GM19351 (cell line): Measurements from ENCODE around the gene CDC6.

ENCODE experiments used
- ATAC-seq: cut with Tn5 transposase; IDR thresholded peaks from one replicate; pipeline ENCODE4 v1.9.1; 2021; ENCODE audit warnings: mild to moderate bottlenecking, moderate library complexity; ENCODE audit not compliant: unreplicated experiment

Gene CDC6

DNA sequence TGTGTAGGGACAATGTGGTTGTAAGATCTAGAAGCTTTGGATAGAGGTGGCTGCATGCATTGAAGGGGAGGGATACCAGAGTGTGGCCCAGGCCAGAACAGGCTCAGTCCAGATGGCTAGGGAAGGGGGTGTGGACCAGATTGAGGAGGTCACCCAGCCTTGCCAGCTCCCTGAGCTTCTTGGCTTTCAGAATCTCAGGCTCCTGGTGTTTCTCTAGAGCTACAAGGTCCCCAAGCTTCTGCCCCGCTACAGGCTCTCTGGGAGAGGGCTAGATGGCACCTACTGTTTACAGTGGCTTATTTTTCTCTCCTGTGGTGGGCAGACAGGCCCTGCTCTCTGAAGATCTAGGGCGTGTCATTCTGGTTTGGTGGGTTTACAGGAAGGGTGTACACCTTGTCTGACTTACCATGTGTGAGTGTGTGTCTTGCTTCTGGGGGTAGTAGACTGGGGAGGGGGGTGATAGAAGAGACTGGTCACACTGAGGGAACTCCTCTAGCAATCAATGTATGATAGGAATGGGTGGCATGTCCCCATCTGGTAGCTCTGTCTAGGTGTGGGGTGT, 22.4 kb downstream of the CDC6 start:
- ATAC-seq = no peak

DNA sequence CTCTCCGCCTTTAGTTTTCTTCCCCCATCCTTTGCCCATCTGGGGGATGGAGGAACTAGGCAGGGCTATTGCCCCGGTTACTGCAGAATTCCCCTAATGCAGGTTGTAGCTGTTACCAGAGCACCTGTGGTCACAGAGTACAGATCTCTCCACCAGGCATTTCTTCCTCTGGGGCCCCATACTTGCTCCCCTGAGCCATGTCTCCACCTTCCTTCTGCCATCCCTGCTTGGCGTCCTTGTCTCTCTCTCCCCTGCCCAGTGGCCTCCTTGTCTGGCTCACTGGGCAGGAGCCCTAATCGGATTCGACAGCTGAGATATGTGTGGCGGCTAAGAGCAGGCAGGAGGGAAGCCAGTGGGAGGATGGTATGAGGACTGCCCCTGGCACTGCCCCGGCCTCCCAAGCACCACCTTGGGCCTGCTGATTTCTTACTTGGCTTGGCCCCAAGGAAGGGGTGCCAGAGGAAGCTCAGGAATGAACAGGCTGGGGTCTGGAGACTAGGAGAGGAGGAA, 23.3 kb downstream of the CDC6 start:
- ATAC-seq = no peak

DNA sequence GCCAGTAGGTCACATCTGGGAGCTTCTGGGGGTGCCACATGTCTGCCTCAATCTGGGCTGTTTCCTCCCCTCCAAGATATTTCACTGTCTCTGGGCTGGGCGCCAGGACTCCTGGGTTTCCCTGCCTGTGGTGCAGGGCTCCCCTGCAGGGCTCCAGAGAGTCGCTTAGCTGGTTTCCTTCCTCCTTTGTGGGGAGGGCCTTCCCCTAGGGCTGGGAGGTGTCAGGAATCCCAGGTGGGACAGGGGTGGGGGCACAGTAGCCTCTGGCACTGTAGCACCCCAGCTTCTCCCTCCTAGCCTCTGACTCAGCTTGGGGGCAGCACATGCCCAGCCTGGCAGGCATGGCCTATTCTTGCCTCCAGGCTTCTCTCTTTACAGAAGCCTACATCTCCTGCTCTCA, 23.9 kb downstream of the CDC6 start:
- no peak for ATAC-seq

DNA sequence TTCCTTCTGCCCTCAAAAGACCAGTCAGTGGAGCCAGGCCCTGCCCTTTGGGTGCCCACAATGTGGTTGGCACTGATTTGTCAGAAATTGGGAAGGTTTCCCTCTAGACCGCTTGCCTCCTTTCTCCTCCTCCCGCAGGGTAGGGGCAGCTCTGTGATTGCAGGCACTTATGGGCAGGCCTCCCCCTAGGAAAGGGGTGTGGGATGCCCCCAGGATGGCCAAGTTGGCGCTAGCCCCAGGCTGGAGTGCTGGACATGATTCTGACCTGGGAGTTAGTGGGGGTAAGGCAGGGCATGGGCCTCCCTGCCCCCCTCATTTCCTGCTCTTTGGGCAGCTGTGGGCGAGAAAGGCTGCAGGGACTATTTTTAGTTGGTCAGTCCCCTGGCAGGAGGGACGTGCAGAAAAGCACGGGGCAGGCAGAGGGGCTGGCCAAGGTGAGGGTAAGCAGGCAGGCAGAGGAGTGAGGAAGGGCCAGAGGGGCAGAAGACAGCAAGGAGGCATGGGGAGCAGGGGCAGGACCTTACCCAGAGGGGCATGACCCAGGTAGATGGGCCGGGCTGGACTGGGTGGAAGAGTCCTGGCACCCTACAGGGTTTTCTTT, 24.6 kb downstream of the CDC6 start:
- ATAC-seq = no peak

DNA sequence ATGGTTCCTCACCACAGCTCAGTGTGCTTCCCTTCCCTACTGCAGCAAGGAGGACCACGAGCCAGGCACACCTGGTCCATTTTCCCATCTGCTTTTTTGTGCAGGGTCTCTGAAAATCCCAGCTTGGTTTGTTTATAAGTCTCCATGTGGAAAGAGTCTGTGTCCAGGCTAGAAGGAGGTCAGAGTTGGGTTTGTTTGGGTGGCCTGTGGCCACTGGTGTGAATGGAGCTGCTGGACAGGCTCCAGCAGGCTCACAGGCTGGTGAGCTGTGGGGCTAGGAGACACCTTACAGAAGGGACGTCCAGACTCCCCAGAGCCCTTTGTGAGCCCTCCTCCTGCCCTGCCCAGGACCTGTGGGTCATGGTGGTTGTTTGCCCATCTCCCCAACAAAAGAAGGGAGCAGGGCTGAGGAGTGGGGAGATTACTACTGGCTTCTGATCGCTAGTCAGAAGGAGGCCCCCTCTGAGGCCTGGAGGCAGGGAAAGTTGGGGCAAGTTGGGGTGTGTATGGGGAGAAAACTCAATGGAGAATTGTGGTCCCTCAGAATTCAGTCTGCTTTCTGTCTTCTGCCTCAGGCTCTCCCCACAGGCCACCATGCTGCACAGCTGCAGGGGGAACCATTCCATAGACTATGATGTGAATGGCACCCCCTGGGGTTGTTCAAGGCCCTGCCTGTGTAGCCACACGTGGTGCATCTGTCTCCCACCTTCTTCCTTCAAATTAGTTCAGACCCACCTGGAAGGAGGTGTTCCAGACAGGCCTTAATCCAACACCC, 25.4 kb downstream of the CDC6 start:
- ATAC-seq = no peak

DNA sequence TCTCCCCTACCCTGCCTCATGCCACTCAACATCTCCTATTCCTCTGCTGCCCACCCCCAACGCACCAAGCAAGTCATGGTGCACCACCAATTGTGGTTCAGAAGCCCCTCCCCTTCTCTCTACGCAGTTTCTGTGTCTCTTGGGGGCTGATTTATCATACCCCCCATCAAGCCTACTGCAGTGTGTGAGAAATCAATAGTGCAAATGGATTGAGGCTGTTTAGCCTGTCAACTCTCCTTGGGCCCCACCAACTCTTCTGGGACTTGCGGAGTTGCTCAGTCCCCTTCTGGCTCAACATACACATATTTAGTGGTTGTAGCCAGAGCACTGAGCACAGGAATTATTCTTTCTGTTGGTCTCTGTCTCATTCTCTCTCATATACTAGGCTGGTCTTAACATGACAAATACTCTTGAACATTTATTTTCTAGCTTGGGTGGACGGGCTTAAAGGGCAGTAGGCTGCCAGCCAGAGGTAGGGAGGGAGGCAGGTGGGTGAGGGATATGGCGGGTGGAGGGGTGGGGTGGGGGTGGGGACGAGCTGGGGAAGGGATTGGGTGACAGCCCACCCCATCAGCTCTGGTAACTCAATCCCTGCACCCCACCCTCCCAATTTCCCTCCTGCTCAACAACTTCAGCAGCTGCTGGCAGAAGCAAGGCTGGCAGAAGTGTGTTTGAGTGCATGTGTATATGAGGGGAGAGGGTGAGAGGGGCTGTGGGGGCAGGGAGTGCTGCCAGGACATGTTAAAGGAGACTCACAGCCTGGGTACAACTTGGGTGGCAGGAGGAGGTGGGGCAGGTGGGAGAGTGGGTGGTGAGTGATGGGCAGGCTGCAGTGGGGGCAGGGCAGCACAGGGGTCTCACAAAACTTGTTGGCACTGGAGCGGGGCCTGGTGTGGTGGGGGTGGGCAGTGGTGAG, 26.2 kb downstream of the CDC6 start:
- no peak for ATAC-seq

DNA sequence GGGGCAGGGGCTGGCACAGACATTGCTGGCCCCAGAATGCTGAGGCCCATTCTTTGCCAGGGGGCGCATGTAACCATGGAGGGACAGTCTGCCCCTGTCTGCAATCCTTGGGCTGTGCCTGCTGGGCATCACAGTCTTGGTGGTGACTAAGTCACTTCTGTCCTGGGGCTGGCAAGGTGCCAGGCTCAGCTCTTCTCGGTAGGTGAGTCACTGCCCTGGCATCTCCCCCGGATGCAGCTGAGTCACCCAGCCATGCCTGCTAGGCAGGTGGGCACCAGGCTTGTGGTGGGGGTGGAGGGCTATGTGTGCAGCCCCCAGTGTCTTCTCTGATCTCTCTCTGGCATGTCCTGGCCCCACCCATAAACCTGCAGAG, 26.9 kb downstream of the CDC6 start:
- no peak for ATAC-seq

DNA sequence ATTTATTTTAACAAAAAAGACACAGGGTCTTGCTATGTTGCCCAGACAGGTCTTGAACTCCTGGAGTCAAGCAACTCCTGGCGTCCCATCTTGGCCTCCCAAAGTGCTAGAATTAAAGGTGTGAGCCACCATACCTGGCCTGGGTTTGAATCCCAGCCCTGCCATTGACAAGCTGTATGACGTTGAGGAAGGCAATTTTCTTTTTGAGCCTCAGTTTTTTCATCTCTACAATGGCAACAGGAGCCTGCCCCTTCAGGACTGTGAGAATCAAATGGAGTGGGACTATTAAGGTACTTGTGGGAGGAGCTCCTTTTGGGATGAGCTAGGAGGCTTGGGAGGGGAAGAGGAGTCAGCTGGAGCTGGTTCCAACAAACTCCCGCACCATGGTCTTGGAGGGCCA, 27.5 kb downstream of the CDC6 start:
- no peak for ATAC-seq

DNA sequence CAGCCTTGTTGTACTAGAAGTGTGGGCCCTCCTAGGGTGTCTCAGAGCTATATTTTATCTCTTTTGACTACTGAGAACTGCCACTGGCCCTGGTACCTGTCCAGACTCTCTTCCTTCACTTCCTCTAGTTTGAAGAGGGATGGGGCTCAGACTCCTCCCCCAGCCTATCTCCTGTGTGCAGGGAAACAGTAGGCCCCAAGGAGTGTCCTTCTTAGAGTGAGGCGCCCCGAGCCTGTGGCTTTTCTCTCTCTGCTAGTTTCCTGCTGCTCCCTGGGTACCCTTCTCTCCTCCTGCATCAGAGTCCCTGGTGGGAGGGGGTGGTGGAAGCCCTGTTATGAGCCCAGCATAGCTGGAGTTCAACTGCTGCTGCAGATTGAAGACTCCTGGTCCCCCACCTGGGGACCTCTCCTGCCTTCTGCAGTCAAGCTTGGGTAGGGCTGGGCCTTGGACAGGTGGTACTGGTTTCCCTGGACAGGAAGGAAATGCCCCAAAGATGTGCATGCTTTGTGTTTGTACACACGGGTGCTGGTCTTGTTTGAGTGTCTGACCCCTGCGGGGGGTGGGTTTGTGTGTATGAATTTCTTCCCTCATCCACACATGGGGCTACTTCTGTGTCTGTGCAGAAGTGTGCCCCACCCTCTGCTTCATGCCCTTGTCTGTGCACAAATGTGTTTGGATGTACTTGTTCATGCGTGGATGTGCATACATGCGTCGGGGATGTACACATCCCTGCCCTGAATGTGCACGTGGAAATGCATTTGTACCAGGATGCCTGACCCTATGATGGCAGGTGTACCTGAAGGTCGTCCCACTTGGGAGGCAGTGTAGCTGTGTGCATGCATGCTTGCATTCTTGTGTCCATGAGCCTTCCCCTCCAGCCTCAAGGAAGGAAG, 28.2 kb downstream of the CDC6 start:
- ATAC-seq = no peak

DNA sequence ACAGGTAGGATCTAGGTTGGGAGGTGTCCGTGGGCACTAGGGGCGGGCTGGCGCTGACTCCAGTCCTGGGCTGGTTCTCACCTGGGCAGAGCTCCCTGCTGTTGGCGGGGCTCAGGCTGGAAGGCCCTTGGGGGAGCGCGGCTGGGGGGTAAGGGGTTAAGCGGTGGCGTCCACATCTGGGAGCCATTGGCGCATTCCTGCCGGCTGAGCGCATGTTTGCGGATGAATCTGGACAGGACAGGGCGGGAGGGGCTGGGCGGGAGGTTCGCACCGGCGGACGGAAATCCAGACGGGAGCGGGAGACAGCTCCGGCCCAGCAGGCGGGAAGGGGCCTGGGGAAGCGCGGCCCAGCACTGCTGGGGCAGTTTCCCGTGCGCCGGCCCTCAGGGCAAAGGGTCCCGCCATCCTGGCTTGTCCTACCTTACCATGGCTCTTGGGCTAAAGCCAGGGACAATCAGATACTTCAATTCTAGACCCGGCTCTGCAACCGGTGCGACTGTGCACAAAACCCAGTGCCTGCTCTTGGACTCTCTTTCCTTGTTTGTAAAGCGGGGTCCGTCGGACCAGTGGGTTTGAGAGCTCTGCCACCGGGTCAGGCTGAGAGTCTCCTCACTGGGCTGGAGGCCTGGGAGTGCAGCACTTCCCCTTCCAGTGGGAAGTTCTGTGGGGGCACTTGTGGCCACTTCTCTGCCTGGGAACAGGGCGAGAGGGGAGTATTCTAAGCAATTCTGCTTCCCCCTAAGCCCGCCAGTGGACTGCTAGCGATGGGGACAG, 29.1 kb downstream of the CDC6 start:
- ATAC-seq = no peak

DNA sequence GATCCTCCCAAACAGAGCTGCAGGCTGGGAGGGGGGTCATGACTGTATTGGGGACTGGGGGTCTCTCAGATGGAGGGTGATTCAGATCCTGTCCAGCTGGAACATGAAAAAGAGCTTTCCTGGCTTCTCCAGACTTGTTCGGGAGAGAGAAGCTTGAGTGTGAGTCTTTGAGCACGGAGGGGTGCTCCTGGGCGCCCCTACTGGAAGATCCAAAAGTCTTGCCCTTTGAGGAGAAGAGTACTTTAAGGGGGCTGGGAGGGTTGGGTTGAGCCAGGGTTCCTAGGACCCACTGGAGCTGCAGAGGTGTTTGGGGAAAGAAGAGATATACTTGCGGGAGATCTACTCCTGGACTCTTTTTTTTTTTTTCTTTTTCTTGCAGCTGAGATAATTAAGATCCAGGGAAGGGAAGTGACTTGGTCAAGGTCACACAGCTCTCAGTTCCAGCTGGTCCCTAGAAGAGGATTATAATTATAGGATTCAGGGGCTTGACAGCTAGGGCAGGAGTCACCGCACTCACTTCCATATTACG, 29.7 kb downstream of the CDC6 start:
- ATAC-seq = no peak

DNA sequence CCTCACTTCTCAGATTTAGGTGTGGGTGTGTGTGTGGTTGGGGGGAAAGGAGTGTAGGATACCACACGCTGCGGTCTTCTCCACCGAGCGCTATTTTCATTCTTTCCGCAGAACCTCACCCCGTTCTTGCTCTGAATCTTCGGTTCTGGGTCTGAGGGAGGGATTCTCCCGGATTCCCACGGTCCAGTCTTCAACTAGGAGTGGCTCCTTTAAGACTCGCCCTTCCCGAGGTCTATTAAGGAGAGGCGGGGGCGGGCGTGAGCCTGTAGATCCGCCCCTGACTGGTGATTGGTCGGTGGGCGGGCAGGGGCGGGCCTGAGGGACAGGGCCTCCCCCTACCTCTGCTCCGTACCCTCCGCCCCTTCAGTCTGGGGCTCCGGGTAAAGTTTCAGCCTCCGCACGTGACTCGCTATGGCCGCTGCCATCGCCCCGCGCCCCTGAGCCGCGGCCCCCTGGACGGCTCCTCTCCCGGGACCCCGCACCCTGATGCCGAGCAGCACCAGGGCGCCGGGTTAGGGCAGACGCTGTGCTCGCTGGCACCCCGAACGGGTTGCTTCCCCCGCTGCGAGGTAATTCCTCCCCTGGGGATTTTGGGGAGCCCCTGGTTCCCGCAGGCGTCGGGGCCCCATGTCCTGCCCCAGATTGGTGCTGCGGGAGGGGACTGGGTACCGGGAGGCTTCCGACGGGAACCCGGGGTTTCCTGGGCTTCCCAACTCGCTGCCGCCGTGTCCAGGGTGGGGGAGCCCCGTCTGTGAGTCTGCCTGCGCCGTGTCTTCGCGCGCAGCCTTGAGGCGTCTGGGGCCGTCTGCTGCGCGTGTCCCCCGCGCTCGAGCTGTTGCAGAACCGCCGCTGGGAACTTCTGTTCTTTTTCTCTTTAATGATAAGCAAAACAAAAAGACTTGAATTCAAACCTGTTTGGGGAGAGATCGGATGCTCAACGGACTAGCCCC, 30.5 kb downstream of the CDC6 start:
- ATAC-seq = peak; percentile 67

DNA sequence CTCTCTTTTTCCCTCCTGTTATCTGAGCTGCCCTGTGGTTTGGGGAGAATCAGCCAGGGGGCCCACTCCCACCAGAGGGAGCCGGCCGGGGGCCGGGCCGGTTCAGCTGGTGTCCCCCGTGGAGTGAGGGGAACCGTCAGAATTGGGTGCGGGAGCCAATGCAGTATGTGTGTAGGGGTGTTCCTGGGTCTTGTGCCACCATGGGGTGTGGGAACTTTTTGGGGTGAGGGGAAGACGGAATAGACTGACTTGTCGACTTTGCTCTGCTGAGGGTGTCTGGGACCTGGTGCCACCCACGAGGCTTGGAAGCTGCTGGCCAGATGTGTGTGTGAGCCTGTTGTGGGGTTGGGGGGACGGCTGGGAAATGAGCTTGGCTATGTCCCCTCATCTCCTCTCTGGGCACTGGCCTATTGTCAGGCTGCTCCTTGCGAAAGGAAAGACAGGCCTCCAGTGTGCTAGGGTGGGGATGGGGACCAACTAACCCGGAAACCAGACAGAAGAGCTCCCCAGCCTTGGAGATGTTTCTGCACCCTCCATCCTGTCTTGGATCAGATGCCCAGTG, 31.2 kb downstream of the CDC6 start:
- ATAC-seq = no peak

DNA sequence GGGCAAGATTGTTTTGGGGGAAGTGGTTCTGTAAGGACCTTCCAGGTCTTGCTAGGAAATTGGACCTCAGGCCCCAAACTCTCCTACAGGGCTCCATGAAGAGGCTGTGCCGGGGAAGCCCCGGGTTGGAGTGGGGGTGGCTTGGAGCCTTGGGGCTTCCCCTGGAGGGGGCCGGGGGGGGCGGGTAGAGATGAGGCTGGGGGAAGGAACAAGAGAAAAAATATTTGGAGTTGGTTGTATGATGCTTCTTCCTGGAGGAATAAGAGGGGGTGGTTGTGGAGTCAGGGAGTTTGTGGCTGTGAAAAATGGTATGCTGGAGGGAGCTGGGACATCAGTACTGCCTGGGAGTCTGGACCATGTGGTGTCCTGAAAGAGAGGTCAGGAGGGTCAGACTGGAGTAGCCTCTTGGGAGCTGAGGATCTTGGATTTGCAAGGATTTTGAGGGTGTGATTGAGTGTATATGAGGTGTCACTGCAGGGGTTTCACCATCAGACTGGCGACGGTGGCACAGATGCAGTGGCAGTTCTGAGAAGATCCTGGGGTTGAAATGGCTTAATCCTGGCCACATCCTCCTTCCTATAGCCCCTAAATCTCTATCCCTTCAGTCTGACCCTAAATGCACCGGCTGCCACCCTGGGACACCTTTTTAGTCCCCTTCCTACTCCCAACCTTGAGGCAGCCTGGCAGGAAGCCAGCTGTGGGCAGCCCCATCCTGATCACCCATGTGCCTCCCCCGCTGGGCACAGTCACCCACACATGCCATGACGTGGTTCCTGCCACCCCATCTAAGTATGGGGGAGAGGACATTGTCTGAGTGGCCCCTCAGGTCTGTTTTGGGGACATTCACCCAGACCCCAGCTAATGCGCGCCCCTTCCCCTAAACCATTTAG, 32.2 kb downstream of the CDC6 start:
- ATAC-seq = no peak

DNA sequence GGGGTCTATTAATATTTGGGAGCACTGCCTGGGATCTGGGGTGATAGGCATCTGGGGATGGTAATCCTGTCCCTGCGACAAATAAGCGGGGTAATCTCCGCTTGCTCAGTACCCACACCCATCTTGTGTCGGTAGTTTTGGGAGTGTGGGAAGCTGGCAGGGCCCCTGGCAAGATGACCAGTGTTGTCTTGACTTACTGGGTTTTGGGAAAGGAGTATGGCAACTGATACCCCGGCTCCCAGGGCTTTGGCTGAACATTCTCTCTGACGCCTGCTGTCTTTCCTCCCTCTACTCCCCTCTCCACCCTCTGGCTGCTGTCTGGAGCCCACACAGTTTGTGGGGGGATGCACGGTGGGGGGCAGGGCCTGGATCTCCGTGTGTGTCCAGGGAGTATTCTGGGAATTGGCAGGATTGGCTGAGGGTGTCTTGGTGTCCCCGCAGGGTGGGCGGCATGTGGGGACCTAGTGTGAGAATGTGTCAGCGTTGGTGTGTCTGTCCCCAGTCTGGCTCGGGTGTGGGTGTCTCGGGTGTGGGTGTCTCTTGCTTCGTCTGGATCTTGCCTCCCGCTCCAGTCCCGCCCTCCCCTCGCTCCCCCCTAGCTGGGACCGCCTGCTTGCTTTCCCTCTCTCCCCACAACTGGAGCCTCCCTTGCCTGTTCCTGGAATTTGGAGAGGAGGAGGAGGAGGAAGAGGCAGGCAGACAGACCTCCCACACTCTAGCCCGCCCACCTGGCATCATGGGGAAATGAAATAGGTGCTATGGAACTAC, 33.3 kb downstream of the CDC6 start:
- ATAC-seq = no peak

DNA sequence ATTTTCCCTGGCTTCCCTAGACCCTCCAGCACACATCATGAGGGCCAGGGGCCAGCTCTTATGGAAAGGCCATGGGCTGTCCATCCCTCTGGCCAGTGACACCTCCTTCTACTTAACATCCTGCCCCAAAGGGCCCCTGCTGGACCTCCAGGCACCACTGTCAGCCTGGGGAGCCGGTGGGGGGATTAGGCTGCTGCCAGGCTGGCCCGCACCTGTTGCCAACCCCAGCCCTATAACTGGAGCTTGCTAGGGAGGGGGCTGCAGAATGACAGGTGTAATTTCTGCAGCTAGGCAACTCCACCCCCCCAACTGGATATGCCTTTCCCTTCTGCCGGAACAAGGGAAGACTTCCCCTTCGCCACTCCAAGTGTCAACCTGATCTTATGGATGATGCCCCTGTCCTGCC, 33.8 kb downstream of the CDC6 start:
- ATAC-seq = no peak
